GM12878 (cell line): Measurements from ENCODE around the gene ABCC5. TPM values are rescaled to one million over a fixed set of nuclear protein-coding genes. Genes with fewer than 3 reads are reported as not detected.

ENCODE experiments used
- ATAC-seq: fragments of 200-7000 bp; cut with Tn5 transposase; 3 replicates; pipeline ENCODE4 v1.9.1; 2020; ENCODE audit warnings: mild to moderate bottlenecking, moderate library complexity
- BruUV-seq: library from RNA; stranded (reverse); fragments of 400-500 nt; replicated peaks from 2 replicates; lab custom pipeline; 2021; lab: Mats Ljungman, UMichigan
- CTCF ChIA-PET: fragments of 300-600 bp; sonication (Branson Sonifier 250); formaldehyde crosslinking; extraction: SDS; loops from one replicate; lab custom pipeline; 2021; ENCODE audit warnings: inconsistent platforms; lab: Yijun Ruan, JAX
- POLR2A ChIA-PET: fragments of 350-600 bp; formaldehyde crosslinking; extraction: SDS; loops from one replicate; lab custom pipeline; 2021; ENCODE audit warnings: inconsistent platforms; lab: Charles Lee
- RAD21 ChIA-PET: fragments of 300-600 bp; sonication (Branson Sonifier 250); formaldehyde crosslinking; loops from one replicate; lab custom pipeline; 2023; ENCODE audit warnings: antibody characterized with exemption; ENCODE audit not compliant: unreplicated experiment; lab: Charles Lee
- SMC1A ChIA-PET: fragments of 300-600 bp; sonication (Branson Sonifier 250); formaldehyde crosslinking; loops from one replicate; lab custom pipeline; 2023; ENCODE audit not compliant: unreplicated experiment, uncharacterized antibody; lab: Charles Lee
- DNase-seq: peaks from one replicate; pipeline ENCODE4 v3.0.0-alpha.2; 2011; ENCODE audit warnings: low read depth, low spot score
- FAIRE-seq: peaks from 3 replicates; lab custom pipeline; 2011; peaks lifted over from hg19 to GRCh38; lab: Jason Lieb, UNC
- H2AFZ ChIP-seq: 2 replicates; pipeline ENCODE4 v1.6.0; 2011; ENCODE audit warnings: low read depth, low read length, control low read depth; ENCODE audit not compliant: control insufficient read depth
- H3K27ac ChIP-seq: 2 replicates; pipeline ENCODE4 v1.5.1; 2011; ENCODE audit warnings: control low read depth; ENCODE audit not compliant: control insufficient read depth, insufficient read depth
- H3K27me3 ChIP-seq, 2 experiments: replicated peaks in 1 of 2; 2 replicates each; pipeline versions ENCODE4 v1.6.0 to v1.6.1; 2011; ENCODE audit warnings: low read length in 1 of 2; ENCODE audit not compliant: control insufficient read depth in 2 of 2, insufficient read depth in 2 of 2
- H3K36me3 ChIP-seq, 2 experiments: 2 replicates each; pipeline ENCODE4 v1.5.1; 2011; ENCODE audit warnings: low read length in 1 of 2; ENCODE audit not compliant: control insufficient read depth in 2 of 2, insufficient read depth in 2 of 2
- H3K4me1 ChIP-seq: 2 replicates; pipeline ENCODE4 v1.6.1; 2011; ENCODE audit warnings: mild to moderate bottlenecking, low read length, moderate library complexity, mixed read lengths; ENCODE audit not compliant: control insufficient read depth, insufficient read depth
- H3K4me2 ChIP-seq: 2 replicates; pipeline ENCODE4 v1.6.0; 2011; ENCODE audit warnings: control low read depth; ENCODE audit not compliant: control insufficient read depth, insufficient read depth
- H3K4me3 ChIP-seq: fragments of 200-600 bp; sonication (generic); 2 replicates; pipeline ENCODE4 v1.5.1; 2016
- H3K79me2 ChIP-seq: 2 replicates; pipeline ENCODE4 v1.6.0; 2011; ENCODE audit warnings: low read length; ENCODE audit not compliant: control insufficient read depth, insufficient read depth
- H3K9ac ChIP-seq: 2 replicates; pipeline ENCODE4 v1.8.0; 2011; ENCODE audit warnings: low read length, control low read depth, mixed read lengths; ENCODE audit not compliant: control insufficient read depth, insufficient read depth
- H3K9me3 ChIP-seq: replicated peaks from 3 replicates; pipeline ENCODE4 v1.5.1; 2011; ENCODE audit warnings: mild to moderate bottlenecking, low read length; ENCODE audit not compliant: control insufficient read depth, insufficient read depth
- H4K20me1 ChIP-seq: 2 replicates; pipeline ENCODE4 v1.6.0; 2011; ENCODE audit not compliant: control insufficient read depth, insufficient read depth
- BHLHE40 ChIP-seq, 2 experiments: fragments of 450-650 bp in 1 of 2; IDR thresholded peaks; 2 replicates each; pipeline ENCODE4 v1.6.1; 2011 to 2017; ENCODE audit warnings: low read depth in 2 of 2, borderline replicate concordance in 1 of 2, improper control_type of control experiment in 1 of 2, low read length in 1 of 2, mild to moderate bottlenecking in 1 of 2
- CHD4 ChIP-seq: fragments of 200-600 bp; sonication (generic); IDR thresholded peaks from 2 replicates; pipeline ENCODE4 v1.6.1; 2016; ENCODE audit warnings: mild to moderate bottlenecking
- CREM ChIP-seq: IDR thresholded peaks from 2 replicates; pipeline ENCODE4 v1.6.1; 2014; ENCODE audit warnings: antibody characterized with exemption, low read depth
- HCFC1 ChIP-seq: fragments of 150-350 bp; IDR thresholded peaks from 2 replicates; pipeline ENCODE4 v1.6.1; 2014; ENCODE audit warnings: low read length
- HDGF ChIP-seq: fragments of 450-650 bp; IDR thresholded peaks from 2 replicates; pipeline ENCODE4 v1.6.1; 2016; ENCODE audit warnings: antibody characterized with exemption
- JUND ChIP-seq: IDR thresholded peaks from 2 replicates; pipeline ENCODE4 v1.6.1; 2012; ENCODE audit warnings: low read depth, mild to moderate bottlenecking, low read length, improper control_type of control experiment, moderate library complexity
- MAX ChIP-seq: IDR thresholded peaks from 2 replicates; pipeline ENCODE4 v1.6.1; 2012; ENCODE audit warnings: low read depth, low read length, improper control_type of control experiment
- NFYB ChIP-seq: IDR thresholded peaks from 2 replicates; pipeline ENCODE4 v1.6.1; 2011; ENCODE audit warnings: low read depth, mild to moderate bottlenecking, low read length, improper control_type of control experiment, moderate library complexity; ENCODE audit not compliant: insufficient read depth
- NR2C1 ChIP-seq: fragments of 450-650 bp; IDR thresholded peaks from 2 replicates; pipeline ENCODE4 v1.6.1; 2017; ENCODE audit warnings: antibody characterized with exemption, mild to moderate bottlenecking, moderate library complexity
- NR2C2 ChIP-seq: IDR thresholded peaks from 2 replicates; pipeline ENCODE4 v1.6.1; 2011; ENCODE audit warnings: borderline replicate concordance, low read depth; ENCODE audit not compliant: control insufficient read depth, insufficient read length
- RAD21 ChIP-seq: IDR thresholded peaks from 2 replicates; pipeline ENCODE4 v1.6.1; 2011; ENCODE audit warnings: mild to moderate bottlenecking, low read depth, low read length, moderate library complexity; ENCODE audit not compliant: insufficient read depth
- RFX5 ChIP-seq: IDR thresholded peaks from 2 replicates; pipeline ENCODE4 v1.6.1; 2011; ENCODE audit warnings: low read depth, low read length, improper control_type of control experiment
- SMARCA5 ChIP-seq: fragments of 450-650 bp; IDR thresholded peaks from 2 replicates; pipeline ENCODE4 v1.6.1; 2017; ENCODE audit warnings: mild to moderate bottlenecking
- TAF1 ChIP-seq: IDR thresholded peaks from 2 replicates; pipeline ENCODE4 v1.6.1; 2011; ENCODE audit warnings: mild to moderate bottlenecking, low read depth, low read length, borderline replicate concordance
- TARDBP ChIP-seq: IDR thresholded peaks from 2 replicates; pipeline ENCODE4 v1.6.1; 2016; ENCODE audit warnings: borderline replicate concordance
- TBL1XR1 ChIP-seq: IDR thresholded peaks from 2 replicates; pipeline ENCODE4 v1.6.1; 2012; ENCODE audit warnings: low read depth, low read length, improper control_type of control experiment
- TCF12 ChIP-seq: IDR thresholded peaks from 2 replicates; pipeline ENCODE4 v1.6.1; 2011; ENCODE audit warnings: low read depth, mild to moderate bottlenecking, low read length
- ZNF207 ChIP-seq: fragments of 450-650 bp; IDR thresholded peaks from 2 replicates; pipeline ENCODE4 v1.6.1; 2014; ENCODE audit warnings: antibody characterized with exemption, mild to moderate bottlenecking, borderline replicate concordance
- WGBS: methylation state at CpG from one replicate; pipeline ENCODE4 v1.1.6; 2016; ENCODE audit warnings: low lambda C conversion rate; ENCODE audit not compliant: insufficient replicate concordance, insufficient coverage; ENCODE audit errors: missing lambda C conversion rate; 5-methylcytosine and 5-hydroxymethylcytosine counted together
- in situ Hi-C: fragments of 300-500 bp; cut with MboI; formaldehyde crosslinking; loops from 9 replicates; pipeline ENCODE4 v1.14.3; 2018; ENCODE audit warnings: mixed read lengths
- intact Hi-C: fragments of 100-400 bp; cut with micrococcal nuclease; formaldehyde crosslinking; loops from one replicate; pipeline ENCODE4 v1.14.2; 2022; ENCODE audit not compliant: unreplicated experiment
- polyA plus RNA-seq, 11 experiments: library from polyadenylated mRNA; depleted of rRNA in 4 of 11; unstranded in 6 of 11; stranded (reverse) in 5 of 11; fragments of >200 nt; fragmentation: Nextera tagmentation in 4 of 11; fragmentation: Illumina TruSeq in 1 of 11; extraction: Ambion mirVana in 4 of 11; extraction: Trizol in 1 of 11; gene quantifications; 1 replicate in 1 of 11; 2 replicates in 10 of 11; pipeline versions ENCODE4 v1.2.1 to v1.2.3, GENCODE V29; 2011 to 2016; ENCODE audit warnings: inconsistent platforms in 2 of 11, missing spikeins in 2 of 11, low read depth in 1 of 11
- total RNA-seq, 4 experiments: library from RNA; depleted of rRNA in 3 of 4; stranded (reverse); fragments of >200 nt in 3 of 4; fragmentation: Illumina TruSeq in 1 of 4; extraction: Trizol in 1 of 4; gene quantifications; 2 replicates each; pipeline versions ENCODE4 v1.2.1 to v1.2.3, GENCODE V29; 2013 to 2021
- TF ChIP-seq, protein P1 (sequence below): fragments of 450-650 bp; IDR thresholded peaks from 2 replicates; pipeline ENCODE4 v1.6.1; 2016; ENCODE audit warnings: mild to moderate bottlenecking

ABCC5 gene
- total and polyA plus RNA-seq, 10 of the 15 experiments (the other 5 are each of a cell fraction or from before 2014, with no cell fraction given), result 6.0 to 17.8 (median 9.7) TPM

GRCh38 chr3:183933160-183933559 is 84.5 kb downstream of the ABCC5 start:
- no peak overlapping the region for H3K9ac ChIP-seq
- intact Hi-C loops (no loop called here), in situ Hi-C loops (no loop called here)
- H3K4me1 ChIP-seq, result no peaks in the 10 kb centered on the region
- WGBS, result 82% methylated on average over 3 of the region's 3 CpGs
- SMC1A ChIA-PET, result no interaction called here
- no peak overlapping the region for H3K27ac ChIP-seq
- H3K27me3 ChIP-seq, result no peaks in the 10 kb centered on the region
- no peaks in the 10 kb centered on the region for H3K79me2 ChIP-seq
- BruUV-seq, result no TSS peak
- ATAC-seq (no peak), FAIRE-seq (no peak), DNase-seq (no peak)
- H3K9me3 ChIP-seq, result no peaks in the 10 kb centered on the region
- CTCF ChIA-PET, result interaction anchor here (2.2 kb wide), 1 partner anchor 38 kb away, joined by 7 read pairs; no protein-coding TSS in a partner anchor
- no peak overlapping the region for H3K4me2 ChIP-seq
- no peaks in the 10 kb centered on the region; a peak in 2 of 4 replicates for H3K36me3 ChIP-seq
- RAD21 ChIA-PET, result no interaction called here
- TF ChIP-seq TARDBP, result no peak
- TF ChIP-seq NR2C1, result no peak
- no peak for TF ChIP-seq NR2C2
- no peak for TF ChIP-seq ZNF207
- no peak for TF ChIP-seq TAF1
- no peak for TF ChIP-seq HCFC1
- no peak for TF ChIP-seq TBL1XR1
- no peak for TF ChIP-seq JUND
- TF ChIP-seq BHLHE40 (IDR thresholded peaks at IDR 0.05; ENCODE audit: borderline replicate concordance in 1 of 2, low read depth in 2 of 2, low read length in 1 of 2), result no peak
- TF ChIP-seq NFYB, result no peak
- no peak for TF ChIP-seq CREM
- TF ChIP-seq HDGF, result no peak
- no peak for TF ChIP-seq RFX5
- TF ChIP-seq SMARCA5, result no peak
- TF ChIP-seq RAD21, result no peak
- TF ChIP-seq MAX, result no peak
- no peak for TF ChIP-seq TCF12
- TF ChIP-seq, protein P1, sequence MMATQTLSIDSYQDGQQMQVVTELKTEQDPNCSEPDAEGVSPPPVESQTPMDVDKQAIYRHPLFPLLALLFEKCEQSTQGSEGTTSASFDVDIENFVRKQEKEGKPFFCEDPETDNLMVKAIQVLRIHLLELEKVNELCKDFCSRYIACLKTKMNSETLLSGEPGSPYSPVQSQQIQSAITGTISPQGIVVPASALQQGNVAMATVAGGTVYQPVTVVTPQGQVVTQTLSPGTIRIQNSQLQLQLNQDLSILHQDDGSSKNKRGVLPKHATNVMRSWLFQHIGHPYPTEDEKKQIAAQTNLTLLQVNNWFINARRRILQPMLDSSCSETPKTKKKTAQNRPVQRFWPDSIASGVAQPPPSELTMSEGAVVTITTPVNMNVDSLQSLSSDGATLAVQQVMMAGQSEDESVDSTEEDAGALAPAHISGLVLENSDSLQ, result no peak
- TF ChIP-seq CHD4, result no peak
- POLR2A ChIA-PET, result no interaction called here
- H3K4me3 ChIP-seq, result no peak overlapping the region
- H4K20me1 ChIP-seq, result no peaks in the 10 kb centered on the region
- no peak overlapping the region for H2AFZ ChIP-seq
